DOHH2 (cell line): ENCODE data around the gene JCAD.

Experiments used
- EZH2phosphoT487 ChIP-seq: fragments of 200-600 bp; sonication (generic); IDR thresholded peaks from 2 replicates; pipeline ENCODE4 v1.6.1; 2017; ENCODE audit warnings: borderline replicate concordance, mild to moderate bottlenecking, antibody characterized with exemption, low read length, moderate library complexity, mixed read lengths
- TF ChIP-seq, protein P1 (sequence below): fragments of 200-600 bp; sonication (generic); IDR thresholded peaks from one replicate; pipeline ENCODE4 v1.5.1; 2014; ENCODE audit warnings: antibody characterized with exemption, mild to moderate bottlenecking, low read depth, low read length; ENCODE audit not compliant: poor library complexity, severe bottlenecking

DNA sequence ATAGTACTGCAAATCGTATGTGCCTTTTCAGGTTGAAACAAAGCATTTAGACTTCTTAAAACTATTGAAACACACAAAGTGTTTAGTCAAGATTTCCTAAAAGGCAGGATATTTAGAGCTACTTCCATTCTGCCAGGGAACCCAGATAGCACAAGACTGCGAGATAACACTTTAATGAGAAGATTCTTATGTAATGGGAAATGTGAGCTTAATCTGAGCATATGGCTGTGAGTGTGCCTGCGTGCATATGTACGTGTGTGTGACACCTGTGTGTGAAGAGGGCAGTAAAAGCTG lies 14.3 kb upstream of the JCAD start:
- TF ChIP-seq, protein P1, sequence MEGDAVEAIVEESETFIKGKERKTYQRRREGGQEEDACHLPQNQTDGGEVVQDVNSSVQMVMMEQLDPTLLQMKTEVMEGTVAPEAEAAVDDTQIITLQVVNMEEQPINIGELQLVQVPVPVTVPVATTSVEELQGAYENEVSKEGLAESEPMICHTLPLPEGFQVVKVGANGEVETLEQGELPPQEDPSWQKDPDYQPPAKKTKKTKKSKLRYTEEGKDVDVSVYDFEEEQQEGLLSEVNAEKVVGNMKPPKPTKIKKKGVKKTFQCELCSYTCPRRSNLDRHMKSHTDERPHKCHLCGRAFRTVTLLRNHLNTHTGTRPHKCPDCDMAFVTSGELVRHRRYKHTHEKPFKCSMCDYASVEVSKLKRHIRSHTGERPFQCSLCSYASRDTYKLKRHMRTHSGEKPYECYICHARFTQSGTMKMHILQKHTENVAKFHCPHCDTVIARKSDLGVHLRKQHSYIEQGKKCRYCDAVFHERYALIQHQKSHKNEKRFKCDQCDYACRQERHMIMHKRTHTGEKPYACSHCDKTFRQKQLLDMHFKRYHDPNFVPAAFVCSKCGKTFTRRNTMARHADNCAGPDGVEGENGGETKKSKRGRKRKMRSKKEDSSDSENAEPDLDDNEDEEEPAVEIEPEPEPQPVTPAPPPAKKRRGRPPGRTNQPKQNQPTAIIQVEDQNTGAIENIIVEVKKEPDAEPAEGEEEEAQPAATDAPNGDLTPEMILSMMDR = no peak
- TF ChIP-seq EZH2phosphoT487 = no peak
